Colon (tissue), 2 donors: ENCODE data around the gene RASL10A.

Source experiments
- FAIRE-seq: peaks from 2 replicates; lab custom pipeline; 2012; peaks lifted over from hg19 to GRCh38; lab: Jason Lieb, UNC
- donor health status: control.
- donor health status: control.

Gene RASL10A

DNA sequence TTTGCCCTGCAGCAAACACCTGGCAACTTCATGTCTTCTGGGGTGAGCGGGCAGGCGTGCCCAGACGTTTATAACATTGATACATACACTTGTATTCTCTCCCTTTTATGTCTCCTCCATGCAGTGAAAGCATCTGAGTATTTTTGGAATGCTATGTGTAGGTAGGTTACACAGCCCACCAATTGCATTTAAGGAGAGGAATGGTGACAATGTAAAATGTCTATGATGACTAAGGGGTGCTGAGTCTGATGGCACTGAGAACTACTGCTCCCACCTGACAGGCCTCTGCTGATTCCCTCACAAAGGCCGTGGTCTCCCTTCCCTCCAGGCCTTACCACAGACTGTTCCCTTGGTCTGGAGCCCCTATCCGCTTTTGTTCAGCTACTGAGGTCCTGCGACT lies 22.9 kb upstream of the RASL10A start:
- FAIRE-seq = no peak

DNA sequence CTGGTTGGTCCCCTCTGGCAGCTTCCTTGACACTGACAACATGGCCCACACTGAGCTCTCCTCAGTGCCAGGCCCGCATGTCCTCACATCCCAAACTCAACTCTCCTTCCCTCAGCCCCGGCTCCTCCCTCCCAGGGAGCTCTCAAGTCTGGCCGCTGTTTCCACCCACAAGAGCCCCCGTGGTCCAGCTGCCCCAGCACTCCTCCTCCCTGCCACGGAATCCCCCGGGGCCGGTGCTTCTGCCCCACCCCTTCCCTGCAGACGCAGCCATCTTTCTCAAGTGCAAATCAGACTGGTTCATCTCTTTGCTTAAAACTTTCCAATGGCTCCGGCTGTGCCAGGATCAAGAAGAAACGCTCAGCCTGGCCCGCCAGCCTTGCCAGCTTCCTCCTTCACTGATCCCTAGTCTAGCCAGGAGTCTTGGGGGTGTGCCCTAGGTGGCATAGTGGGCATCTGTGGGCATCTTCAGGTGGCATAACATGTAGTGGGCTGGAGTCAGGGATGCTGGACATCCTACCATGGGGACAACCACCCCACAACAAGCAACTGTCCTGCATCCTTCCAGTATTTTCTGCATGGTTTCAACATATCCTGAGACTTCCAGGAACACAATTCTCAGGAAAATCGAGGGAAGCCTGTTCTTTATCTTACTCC lies 22.3 kb upstream of the RASL10A start:
- no peak for FAIRE-seq

- no peak for FAIRE-seq
These were observed 21.4 kb upstream of the RASL10A start for GRCh38 chr22:29336751-29337490.

GRCh38 chr22:29335656-29336055 lies 20.2 kb upstream of the RASL10A start:
- no peak for FAIRE-seq

GRCh38 chr22:29334696-29335344 lies 19.3 kb upstream of the RASL10A start:
- no peak for FAIRE-seq

- FAIRE-seq = no peak
These were observed 18.7 kb upstream of the RASL10A start for GRCh38 chr22:29334148-29334547.

DNA sequence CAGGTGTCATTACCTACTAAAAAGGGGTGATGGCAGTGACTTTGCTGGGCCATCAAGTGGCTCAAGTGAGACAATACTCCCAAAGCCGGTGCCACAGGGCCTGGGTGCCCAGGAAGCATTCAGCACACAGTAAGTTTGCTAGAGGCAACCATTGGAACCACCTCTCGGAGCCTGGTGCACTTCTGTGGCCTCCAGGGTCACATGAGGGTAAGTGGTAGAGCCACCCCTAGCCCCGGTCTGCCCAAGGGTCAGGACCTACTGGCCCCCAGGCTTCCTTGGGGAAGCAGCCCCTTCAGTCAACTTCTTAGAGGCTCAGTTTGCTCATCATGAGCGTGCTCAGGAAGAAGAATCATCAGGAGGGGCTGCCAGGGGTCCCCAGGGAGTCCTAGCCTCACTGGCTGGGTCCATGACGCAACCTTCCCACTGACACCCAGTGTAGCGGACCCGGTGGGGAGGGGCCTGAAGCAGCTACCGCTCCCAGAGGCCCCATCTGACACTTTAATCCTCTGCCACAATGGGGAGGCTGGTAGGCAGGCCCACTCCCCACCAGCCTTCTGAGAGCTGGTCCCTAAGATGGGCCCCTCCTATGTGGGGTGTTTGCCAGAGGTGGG lies 17.5 kb upstream of the RASL10A start:
- FAIRE-seq = no peak

- FAIRE-seq = no peak
These were observed 16.3 kb upstream of the RASL10A start for GRCh38 chr22:29331658-29332300.

DNA sequence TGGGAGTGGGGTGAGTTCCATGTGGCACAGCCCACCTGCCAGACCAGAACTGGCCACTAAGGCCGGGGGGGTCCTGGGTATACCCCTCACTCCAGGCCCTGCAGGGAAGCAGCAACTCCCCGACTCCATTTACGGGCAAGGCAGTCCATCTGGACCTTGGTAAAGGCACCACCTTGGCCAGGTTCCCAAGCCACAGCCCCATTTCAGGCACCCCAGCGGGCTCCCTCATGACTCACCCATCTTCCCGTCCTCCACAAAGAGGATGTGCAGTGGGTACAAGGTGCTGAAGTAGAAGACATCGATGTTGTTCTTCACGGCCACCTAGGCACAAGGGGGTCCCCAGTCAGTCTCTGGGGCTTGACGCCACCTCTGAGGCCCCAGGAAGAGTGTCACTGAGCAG lies 15.7 kb upstream of the RASL10A start:
- FAIRE-seq = no peak

DNA sequence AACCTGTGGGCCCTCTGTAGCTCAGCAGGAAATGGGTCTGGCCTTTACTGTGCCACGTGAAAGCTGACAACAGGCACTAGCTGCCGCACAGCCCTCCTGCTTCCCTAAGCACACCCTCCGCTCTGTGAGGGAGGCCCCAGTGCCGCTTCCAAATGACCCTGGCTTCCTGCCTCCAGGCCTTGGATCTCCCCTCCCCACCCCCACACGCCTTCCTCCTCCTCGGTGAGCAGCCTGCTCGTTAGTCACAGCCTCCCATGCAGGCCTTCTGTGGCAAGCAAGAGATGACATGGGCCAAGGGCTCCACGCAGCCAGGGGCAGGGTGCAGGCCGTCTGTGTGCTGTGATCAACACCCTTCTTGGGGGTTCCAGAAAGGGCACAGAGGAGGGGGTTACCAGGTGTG lies 15.3 kb upstream of the RASL10A start:
- no peak for FAIRE-seq

DNA sequence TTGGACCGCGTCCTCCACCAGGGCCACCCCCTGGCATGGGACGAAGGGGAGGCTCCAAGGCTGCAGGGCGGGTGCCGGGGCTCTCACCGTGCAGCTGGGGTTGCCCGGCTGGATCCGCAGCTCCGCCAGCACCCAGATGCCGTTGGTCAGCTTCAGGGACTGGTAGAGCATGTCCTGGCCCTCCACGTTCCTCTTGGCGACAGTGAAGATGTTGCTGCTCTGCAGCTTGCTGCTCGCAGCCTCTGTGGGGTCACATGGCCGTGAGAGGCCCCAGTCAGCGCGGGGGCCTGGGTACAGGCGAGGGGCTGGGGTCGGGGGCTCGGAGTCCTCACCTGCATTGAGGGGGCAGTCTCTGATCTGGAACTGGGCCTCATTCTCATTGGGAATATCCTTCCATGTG lies 14.8 kb upstream of the RASL10A start:
- FAIRE-seq = no peak

DNA sequence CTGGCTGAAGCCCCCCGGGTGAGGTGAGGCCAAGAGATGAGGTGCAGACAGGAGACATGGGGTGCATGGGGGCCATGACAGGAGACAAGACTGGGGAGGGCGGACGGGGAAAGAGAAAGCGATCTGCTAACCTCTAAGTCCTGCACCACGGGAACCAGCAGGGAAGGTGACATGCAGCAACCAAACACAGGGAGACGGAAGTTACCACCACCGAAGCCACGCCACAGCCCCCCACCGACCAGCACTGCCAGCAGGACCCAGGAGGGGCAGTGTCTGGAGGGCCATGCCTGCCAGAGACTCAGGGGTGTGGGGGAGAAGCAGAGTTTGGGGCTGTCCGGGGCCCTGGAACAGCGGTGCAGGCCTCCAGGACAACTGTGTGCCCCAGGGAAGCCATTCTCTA lies 14.1 kb upstream of the RASL10A start:
- no peak for FAIRE-seq

DNA sequence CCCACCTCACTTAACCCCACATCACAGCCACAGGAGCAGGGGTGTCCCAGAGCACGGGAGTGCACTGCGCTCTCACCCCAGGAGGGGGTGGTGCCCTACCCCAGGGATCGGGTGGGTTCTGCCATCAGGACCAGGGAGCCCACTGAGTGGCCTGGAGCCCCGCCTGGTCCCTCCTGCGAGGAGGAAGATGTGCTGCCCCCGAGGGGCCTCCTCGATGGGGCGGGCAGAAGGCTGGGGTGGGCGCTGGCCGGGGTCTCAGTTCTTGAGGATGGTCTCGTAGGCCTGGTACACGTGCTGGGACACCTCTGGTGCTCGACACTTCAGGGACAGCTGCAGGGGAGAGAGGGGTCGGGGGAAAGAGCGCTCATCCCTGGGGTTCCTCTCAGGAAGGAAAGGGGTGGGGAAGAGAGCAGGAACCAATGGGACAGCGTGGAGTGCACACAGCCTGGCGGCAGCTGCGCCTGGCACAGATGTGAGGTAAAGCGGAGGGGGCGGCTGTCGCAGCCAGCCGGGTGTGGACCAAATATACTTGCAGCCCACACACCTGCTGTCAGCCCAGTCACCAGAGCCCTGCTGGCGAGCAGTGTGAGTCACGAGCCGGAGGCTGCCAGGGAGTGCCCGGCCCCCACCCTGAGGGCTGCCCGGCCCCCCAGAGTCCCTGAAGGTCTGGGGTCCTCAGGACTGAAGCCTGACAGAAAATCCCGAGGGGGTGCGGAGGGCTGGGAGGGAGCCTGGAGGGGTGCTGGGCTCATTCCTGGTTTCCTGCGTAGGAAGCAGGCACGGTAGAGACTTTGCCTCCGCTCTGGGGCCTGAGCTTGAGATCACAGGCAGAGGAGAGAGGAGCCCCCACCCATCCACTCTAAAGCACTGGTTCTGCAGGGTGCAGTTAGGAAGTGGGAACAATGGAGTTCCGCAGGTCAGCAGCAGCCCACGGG lies 13.3 kb upstream of the RASL10A start:
- FAIRE-seq = no peak

DNA sequence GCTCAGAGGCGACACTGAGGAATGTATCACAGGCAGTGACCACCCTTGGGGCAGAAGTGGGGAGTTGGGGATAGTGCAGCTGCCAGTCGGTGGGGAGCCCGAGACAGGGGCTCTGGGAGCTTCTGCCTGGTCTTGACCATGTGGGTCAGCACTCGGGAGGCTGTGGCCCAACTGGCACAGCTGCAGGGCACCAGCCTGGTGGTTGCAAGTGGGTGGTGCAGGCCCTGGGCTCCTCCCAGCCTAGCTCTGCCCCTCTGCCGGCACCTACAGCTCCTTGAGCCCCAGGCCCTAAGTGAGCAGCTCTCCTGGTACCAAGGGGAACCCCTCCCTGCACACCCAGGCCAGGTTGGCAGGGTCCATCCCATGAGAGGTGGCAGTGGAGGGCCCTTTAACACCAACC lies 12.6 kb upstream of the RASL10A start:
- no peak for FAIRE-seq

GRCh38 chr22:29327089-29327764 lies 11.7 kb upstream of the RASL10A start:
- no peak for FAIRE-seq

GRCh38 chr22:29326481-29326880 lies 11.0 kb upstream of the RASL10A start:
- no peak for FAIRE-seq

- FAIRE-seq = no peak
These were observed 10.4 kb upstream of the RASL10A start for GRCh38 chr22:29325785-29326315.

GRCh38 chr22:29325356-29325755 lies 9.9 kb upstream of the RASL10A start:
- no peak for FAIRE-seq

DNA sequence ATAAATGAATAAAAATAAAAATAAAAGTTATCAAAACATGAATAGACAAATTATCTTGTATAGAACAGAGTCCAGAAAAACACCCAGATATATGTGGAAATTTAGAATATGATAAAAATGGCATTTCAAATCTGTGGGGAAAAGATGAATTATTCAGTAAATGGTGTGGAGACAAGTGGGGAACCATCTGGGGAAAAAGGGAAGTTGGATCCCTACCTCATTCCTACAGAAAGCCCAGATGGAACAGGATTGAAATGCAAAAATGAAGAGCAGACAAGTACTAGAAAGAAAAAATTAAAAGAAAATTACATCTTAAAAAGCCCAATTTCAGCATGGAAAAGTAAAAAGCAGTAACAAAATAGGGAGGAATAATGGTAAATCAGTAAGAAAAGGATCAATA lies 8.1 kb upstream of the RASL10A start:
- FAIRE-seq = no peak

DNA sequence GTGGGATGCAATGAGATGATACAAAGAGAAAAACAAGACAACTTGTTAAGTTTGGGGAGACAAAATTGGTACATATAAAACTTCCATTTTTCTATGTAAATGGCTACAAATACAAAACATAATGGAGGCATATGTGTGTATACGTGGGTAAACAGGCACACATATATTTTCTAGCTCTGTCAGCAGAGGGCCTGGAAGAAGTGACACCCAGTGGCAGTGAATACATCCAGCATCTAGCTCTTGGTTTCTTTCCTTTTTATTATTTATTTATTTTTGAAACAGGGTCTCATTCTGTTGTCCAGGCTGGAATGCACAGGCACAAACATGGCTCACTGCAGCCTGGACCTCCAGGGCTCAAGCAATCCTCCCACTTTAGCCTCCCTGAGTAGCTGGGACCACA lies 5.0 kb upstream of the RASL10A start:
- FAIRE-seq = no peak

- FAIRE-seq = no peak
These were observed 3.6 kb upstream of the RASL10A start for GRCh38 chr22:29319072-29319471.
